D341Med (cell line): ENCODE measurements around the gene TNNI3K.

ENCODE experiments used
- DNase-seq: peaks from one replicate; pipeline ENCODE4 v3.0.0; 2012; ENCODE audit warnings: low spot score

TNNI3K gene

GRCh38 chr1:74395571-74395970 is 160.4 kb downstream of the TNNI3K start:
- no peak for DNase-seq

DNA sequence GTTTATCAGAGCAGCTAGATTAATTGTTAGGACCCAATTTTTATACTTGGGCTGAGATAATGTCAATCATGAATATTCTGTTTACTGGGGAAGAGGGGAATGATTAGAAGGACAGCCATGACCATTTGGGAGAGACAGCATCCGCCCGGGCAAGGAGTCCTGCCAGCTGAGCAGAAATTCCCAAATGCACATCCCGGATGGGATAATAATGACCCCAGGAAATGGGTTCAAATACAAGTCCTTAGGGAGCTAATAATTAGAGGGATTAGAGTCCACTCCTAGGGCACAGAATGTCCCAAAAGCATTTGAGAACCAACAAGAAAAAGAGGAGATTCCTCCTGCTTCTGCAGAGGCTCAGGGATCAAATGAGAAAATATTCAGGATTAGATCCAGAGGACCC is 161.3 kb downstream of the TNNI3K start:
- no peak for DNase-seq

- no peak for DNase-seq
Observed at GRCh38 chr1:74396933-74397332, 161.7 kb downstream of the TNNI3K start.

- no peak for DNase-seq
Observed at GRCh38 chr1:74399249-74399648, 164.1 kb downstream of the TNNI3K start.

DNA sequence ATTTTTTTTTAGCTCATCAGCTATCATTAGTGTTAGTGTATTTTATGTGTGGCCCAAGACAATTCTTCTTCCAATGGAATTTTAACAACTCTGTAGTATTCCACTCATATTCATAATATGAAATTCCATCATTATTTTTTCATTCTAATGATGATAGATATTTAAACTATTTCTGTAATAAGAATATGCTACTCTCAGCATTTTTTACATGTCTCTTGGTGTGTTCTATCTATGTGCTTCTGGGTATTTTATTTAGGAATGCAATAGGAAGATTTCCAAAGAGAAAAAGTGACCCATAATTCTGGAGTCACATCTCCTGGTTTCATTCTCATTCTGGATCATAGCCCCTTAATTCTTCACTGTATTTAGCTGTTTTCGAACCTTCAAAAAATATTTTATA is 167.7 kb downstream of the TNNI3K start:
- no peak for DNase-seq

DNA sequence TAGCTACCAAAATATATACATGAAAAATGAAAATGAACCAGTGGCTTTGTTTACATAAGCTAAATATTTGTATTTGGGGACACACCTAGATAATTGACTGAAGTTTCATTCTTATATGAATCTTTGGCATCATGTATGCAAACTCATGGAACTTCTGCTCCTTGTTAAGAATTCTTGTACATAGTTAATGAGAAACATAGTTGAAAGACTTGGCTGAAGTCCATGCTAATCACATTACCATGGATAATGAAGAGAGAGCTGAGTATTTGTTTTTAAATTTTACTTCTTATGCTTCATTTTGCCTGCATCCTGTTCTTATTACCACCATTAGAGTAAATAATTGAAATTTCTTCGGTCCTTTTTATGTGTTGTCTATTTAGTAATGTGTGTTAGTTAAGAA is 168.4 kb downstream of the TNNI3K start:
- DNase-seq, result no peak

DNA sequence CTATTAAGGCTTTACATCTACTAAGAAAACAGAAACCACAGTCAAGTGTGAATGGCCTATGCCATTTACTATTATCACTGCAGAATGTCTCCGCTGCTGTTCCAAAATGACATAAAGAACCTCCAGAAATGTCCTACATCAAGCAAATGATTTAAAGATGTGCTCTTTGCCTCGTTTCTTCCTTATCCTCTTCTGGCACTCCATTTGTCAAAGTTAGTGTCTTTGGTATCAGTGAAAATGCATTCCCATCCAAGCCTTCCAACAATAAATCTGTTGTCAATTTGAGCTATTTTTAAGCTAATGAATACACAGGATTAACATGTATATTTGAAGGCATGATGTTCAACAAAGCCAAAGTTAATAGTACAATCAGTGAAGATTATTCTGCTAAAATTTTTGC is 171.6 kb downstream of the TNNI3K start:
- DNase-seq, result no peak

DNA sequence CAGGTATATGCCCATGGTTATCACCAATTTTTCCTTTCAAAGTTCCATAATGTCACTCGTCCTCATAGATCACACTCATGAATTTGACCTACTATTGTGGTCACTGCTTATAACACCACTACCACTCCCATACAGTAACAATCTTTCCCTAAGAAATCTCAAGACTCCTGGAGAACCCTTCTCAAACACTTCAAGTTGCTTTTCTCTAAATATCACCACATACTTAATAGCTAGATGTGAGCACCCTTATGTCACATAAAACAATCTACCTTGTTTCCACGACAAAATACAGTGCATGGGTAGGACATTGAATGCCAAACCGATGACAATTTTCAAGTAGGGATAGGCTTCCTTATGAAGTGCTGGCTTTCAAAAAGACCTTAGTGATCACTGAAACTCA is 172.7 kb downstream of the TNNI3K start:
- DNase-seq, result no peak

- no peak for DNase-seq
Observed at GRCh38 chr1:74412244-74412643, 177.1 kb downstream of the TNNI3K start.

DNA sequence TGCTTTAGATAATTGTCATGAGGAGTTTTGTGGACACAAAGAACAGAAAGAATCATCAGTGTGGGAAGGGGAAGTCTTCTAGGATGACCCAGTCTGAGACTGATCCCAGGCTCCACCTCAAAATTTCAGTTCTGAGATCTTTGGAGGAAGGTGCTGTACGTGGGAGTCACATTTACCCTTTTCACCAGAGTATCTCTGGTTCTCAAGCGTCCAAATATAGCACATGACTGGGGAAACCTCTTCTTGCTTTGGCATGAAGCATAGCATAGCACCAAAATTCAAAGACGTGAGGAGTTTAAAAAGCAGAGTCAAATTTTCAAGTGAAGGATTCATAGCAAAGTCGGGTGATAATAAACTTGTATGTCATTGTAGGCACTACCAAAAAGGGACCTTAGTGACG is 180.7 kb downstream of the TNNI3K start:
- DNase-seq, result no peak

DNA sequence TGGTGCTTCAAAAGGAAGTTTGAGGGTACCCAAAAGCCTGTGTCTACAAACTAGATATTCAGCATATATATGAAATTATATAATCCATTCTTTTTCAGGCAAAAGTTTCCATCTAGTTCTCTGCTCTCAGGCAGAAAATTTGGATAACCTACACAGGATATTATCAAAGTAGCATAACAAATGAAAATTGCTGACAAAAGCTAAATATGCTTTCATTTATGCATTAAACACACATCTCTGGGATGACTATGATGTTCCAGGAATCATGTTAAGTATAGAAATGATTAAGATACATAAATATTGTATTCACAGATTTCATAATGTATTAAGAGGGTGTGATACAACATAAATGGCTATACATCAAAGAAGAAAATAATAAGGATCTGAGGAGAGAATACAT is 184.4 kb downstream of the TNNI3K start:
- DNase-seq, result no peak

DNA sequence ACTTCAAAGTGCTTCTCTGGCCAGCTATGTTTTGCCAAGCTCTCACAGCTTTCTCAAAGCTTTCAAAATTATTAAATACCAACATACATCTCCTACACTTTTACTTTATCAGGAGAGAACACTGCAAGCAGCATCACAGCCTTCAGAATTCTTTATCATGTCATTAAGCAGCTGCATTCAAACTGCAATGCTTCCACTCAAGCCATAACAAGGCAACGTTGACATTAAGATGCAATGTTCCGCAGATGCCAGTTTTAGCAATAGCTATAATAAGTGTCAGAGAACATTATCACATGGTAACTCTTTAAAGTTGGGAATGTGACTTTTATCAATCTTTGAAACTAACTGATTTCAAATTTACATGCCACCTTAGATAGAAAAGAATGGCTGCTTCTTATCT is 185.3 kb downstream of the TNNI3K start:
- DNase-seq, result no peak

DNA sequence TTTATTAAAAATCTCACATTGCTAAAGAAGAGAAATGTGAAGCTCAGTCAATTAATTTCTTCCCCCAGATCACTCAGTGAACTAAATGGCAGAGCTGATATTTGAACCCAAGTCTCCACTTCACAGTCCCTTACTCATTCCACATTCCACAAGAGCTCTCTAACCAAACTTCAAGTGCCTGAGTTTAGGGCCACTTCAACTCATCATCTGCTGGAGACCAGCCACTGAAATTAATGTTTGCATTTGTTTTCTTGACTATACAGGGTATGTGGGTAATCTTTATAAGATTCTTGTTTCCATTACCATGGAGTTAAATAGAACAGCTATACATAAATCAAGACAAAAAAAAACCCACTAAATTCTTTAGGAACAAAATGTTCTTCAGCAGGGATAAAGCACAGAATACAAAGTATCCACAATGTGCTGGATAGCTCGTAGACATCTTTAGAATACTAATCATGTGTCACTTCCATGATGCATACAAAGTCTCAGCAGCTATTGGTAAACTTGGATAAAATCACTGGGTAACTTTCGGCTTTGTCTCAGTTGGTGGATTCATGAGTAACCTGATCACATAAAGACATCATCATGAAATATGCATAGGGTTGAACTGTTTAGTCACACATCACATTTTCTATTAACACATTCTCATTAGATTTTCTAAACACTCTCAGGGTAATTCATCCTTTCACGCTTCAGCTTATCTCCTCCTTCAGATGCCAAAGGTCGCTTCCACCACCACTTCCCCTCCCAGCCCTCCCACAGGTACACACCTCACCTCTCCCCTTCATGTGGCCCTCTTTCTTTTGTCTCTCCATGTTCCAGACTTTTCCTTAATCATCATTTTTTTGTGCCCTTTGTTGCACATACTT is 187.5 kb downstream of the TNNI3K start:
- no peak for DNase-seq

GRCh38 chr1:74423471-74423870 is 188.3 kb downstream of the TNNI3K start:
- no peak for DNase-seq

DNA sequence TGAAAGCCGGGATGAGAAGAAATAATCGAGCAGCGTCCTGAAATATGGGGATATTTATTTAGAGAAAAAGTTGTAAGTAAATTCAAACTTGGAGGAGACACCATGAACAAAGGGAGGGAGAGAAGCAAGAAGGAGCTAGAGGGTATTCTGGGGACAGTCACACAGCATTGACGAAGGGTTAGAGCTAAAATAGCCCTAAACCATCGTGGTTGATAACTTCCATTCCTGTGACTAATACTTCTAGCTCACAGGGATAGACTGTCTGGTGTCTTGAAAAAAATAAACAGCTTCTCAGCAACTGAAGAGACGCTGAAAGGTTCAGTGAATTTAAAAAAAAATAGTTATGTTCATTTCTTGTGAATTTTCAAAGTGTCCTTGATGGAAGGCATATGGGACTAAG is 190.5 kb downstream of the TNNI3K start:
- DNase-seq, result no peak

DNA sequence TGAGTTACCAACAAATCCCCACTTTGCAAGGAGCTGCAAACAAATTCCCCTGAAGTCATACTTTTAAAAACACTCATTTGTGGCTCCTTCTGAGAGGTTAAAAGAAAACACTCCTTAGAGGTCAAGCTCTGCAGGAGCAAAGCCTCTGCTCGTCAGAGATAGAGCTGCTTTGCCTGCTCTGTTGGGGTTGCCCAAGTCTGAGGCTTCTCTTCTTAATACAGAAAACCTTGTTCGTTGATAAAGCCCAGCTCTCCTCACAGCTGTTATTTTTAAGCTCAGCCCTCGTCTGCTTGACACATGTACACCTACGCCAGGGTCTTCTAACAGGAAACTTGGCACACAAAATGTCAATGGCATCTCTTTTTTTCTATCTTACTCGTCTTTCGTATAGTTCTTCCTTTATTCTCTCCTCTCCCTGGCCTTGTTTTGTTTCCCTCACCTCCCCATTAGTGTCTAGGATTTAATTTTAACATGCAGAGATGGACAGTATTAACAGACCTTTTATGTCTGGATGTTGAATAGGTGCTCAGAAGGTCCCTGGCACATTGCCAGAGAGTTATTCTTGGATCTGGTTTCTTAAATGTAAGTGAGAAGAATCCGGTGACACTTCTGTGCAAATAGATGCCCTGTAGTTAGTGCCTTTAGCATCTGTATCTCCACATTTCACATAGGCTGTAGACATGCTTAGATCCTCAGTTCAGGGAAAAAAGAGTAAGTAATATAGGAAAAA is 191.2 kb downstream of the TNNI3K start:
- DNase-seq, result no peak

DNA sequence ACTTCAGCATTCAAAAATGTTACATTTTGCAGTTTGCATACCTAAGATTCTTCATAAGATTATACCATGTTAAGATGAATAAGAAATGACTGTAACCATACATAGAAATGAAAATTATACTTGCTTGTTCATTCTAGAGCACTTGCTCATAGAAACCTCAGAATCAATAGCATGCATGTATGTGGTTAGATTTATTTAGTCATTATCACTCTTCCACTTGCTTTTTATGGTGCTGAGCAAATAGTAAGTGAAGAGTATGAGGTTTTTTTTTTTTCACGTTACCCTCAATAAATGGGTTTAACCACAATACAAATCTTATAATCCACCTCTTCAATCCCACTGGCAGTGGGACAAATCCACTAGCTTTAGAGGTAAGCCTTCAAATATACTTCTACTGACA is 192.5 kb downstream of the TNNI3K start:
- DNase-seq, result no peak

GRCh38 chr1:74429580-74429979 is 194.4 kb downstream of the TNNI3K start:
- peak; percentile 41 for DNase-seq

- DNase-seq, result no peak
Observed at GRCh38 chr1:74430342-74430934, 195.3 kb downstream of the TNNI3K start.

- DNase-seq, result no peak
Observed at GRCh38 chr1:74431531-74431930, 196.3 kb downstream of the TNNI3K start.

- DNase-seq, result no peak
Observed at GRCh38 chr1:74432325-74432724, 197.1 kb downstream of the TNNI3K start.

DNA sequence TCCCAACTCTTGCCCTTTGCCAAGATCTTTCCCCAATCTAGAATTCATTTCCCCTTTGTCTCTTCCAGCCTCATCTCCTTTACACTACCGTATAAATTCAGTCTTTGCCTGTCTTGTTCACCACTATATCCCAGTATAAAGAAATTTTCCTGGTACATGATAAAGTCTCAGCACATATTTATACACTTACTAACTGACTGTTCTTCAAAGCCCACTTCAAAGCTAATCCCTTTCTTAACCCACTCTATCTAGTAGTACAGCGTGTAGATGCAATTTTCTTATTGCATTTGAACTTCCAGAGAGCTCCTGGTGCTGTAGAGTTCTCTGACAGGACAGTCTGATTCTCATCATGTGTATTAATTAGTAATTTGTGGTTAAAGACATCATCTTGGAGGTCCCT is 199.1 kb downstream of the TNNI3K start:
- no peak for DNase-seq

DNA sequence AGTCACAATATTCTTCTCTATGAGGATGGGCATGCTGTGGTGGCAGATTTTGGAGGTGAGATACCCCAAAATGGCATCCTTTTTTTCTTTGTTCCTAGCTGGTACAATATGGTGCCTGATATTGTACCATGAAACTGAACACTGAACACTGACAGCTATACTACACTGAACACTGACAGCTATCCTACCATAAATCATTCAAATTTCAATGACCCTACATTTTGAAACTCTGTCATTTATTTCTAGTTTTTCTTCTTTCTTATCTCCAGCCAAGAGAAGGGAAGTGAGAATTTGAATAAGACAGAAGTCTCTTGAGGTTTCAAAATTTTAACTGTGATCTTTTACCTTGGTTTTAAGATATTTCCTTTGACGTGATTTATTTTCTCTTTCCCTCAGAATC is 200.9 kb downstream of the TNNI3K start:
- DNase-seq, result no peak
